Measurements from ENCODE around the gene GUCY2F. TPM values are rescaled to one million over a fixed set of nuclear protein-coding genes. Genes with fewer than 3 reads are reported as not detected.

The GUCY2F gene
- total RNA-seq, 1 donor from 2014 or later, result 0.07 TPM

DNA sequence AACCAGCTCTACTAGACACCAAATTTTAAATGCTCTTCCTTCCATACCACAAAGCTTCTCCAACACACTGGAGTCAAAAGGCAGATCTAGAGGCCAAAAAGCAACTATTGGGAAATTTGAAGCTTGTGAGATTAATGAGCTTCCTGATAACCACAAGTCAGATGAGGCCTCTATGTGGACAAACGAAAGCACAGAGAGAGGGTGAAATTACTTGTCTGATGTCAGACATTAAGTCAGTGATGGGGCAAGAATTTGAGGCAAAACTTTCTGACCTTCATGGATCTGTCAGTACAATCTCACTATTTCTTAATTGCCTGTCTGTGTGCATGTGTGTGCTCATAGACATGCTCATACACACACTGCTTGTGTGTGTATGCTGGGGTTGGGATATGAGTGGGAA lies 103.6 kb downstream of the GUCY2F start:
- H3K9me3 Mint-ChIP-seq, result no peaks in the 10 kb centered on the region
- TF ChIP-seq, protein P1, sequence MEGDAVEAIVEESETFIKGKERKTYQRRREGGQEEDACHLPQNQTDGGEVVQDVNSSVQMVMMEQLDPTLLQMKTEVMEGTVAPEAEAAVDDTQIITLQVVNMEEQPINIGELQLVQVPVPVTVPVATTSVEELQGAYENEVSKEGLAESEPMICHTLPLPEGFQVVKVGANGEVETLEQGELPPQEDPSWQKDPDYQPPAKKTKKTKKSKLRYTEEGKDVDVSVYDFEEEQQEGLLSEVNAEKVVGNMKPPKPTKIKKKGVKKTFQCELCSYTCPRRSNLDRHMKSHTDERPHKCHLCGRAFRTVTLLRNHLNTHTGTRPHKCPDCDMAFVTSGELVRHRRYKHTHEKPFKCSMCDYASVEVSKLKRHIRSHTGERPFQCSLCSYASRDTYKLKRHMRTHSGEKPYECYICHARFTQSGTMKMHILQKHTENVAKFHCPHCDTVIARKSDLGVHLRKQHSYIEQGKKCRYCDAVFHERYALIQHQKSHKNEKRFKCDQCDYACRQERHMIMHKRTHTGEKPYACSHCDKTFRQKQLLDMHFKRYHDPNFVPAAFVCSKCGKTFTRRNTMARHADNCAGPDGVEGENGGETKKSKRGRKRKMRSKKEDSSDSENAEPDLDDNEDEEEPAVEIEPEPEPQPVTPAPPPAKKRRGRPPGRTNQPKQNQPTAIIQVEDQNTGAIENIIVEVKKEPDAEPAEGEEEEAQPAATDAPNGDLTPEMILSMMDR (conservative IDR thresholded peaks at IDR 0.05), result no peak
- H3K27ac Mint-ChIP-seq (ENCODE audit: unreplicated experiment), result no peak overlapping the region
- no peak overlapping the region for H3K4me3 Mint-ChIP-seq
- H3K27me3 Mint-ChIP-seq (ENCODE audit: low read depth), result no peaks in the 10 kb centered on the region
- H3K36me3 Mint-ChIP-seq (ENCODE audit: low read depth), result no peaks in the 10 kb centered on the region
- no peak for DNase-seq (ENCODE audit: low read depth, low spot score)
- H3K4me1 Mint-ChIP-seq, result no peaks in the 10 kb centered on the region

DNA sequence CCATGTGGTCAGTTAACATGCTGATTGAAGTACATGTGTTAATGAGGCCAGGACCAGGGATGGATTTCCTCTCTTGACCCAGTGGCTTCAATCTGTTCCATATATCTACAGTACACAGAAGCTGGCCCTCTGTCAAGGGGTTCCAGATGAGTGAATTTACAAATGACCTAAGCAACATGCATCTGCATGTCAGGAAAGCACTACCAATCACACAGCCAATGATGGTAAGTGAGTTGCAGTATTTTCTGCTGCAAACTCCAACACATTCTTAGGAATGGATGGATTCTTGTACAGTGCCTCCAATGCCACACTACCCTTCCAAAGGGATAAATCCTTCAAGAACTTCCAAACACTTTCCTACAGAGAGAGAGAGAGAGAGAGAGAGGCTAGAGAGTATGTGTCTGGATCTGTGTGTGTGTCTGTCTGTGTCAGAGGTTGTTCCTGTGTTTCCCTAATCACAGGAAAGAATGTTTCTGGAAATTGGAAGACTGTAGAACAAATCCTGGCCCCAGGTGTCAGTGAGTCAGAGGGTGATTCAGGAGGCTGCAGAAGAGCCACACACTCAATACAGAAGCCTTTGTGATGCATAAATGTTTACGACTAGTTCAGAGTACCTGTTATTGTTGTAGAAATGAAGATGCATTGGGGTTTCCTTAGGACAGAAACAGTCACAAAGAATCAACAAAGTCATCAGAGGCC lies 107.5 kb downstream of the GUCY2F start:
- no peaks in the 10 kb centered on the region for H3K27me3 Mint-ChIP-seq (ENCODE audit: low read depth)

GRCh38 chrX:109373468-109373867 lies 108.4 kb downstream of the GUCY2F start:
- Mint-ChIP-seq H3K4me1 (peaks cover 7% of the 10 kb centered on the region), H3K27ac (ENCODE audit: unreplicated experiment) (no peak overlapping the region), H3K9me3 (peaks cover under 1% of the 10 kb centered on the region), H3K27me3 (ENCODE audit: low read depth) (no peaks in the 10 kb centered on the region), H3K4me3 (no peak overlapping the region), H3K36me3 (ENCODE audit: low read depth) (no peaks in the 10 kb centered on the region)
- TF ChIP-seq, protein P1 (conservative IDR thresholded peaks at IDR 0.05), result no peak
- no peak for DNase-seq (ENCODE audit: low read depth, low spot score)

More for the DNA sequence above, 107.5 kb downstream of the GUCY2F start:
- no peaks in the 10 kb centered on the region for H3K9me3 Mint-ChIP-seq
- TF ChIP-seq, protein P1 (conservative IDR thresholded peaks at IDR 0.05), result no peak
- no peak for DNase-seq (ENCODE audit: low read depth, low spot score)
- H3K36me3 Mint-ChIP-seq (ENCODE audit: low read depth), result no peaks in the 10 kb centered on the region
- no peak overlapping the region for H3K27ac Mint-ChIP-seq (ENCODE audit: unreplicated experiment)
- H3K4me3 Mint-ChIP-seq, result no peak overlapping the region
- peaks cover 7% of the 10 kb centered on the region for H3K4me1 Mint-ChIP-seq

DNA sequence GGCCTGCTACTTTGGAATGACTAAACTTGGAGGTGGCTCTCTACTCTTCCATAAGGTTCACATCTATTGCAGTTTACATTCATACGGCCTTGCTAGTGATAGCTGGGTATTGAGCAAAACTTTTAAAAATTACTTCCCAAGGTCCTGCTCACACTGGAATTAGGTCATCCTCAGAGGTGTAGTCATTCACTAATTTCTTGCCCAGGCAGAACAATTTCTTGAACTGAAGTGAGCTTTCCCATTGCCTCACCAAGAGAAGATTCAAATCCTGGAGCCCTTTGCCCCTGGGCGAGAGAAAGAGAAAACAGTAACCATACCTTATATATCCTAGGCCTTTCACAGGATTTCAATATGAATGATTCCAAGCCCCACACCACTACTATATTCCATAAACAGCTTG lies 109.2 kb downstream of the GUCY2F start:
- Mint-ChIP-seq H3K4me1 (peaks cover 7% of the 10 kb centered on the region), H3K27ac (ENCODE audit: unreplicated experiment) (no peak overlapping the region), H3K36me3 (ENCODE audit: low read depth) (no peaks in the 10 kb centered on the region), H3K4me3 (no peak overlapping the region), H3K9me3 (peaks cover 5% of the 10 kb centered on the region), H3K27me3 (ENCODE audit: low read depth) (no peaks in the 10 kb centered on the region)
- no peak for DNase-seq (ENCODE audit: low read depth, low spot score)
- TF ChIP-seq, protein P1 (conservative IDR thresholded peaks at IDR 0.05), result no peak

- peaks cover 7% of the 10 kb centered on the region for H3K4me1 Mint-ChIP-seq
- no peaks in the 10 kb centered on the region for H3K36me3 Mint-ChIP-seq (ENCODE audit: low read depth)
- TF ChIP-seq, protein P1 (conservative IDR thresholded peaks at IDR 0.05), result no peak
- H3K4me3 Mint-ChIP-seq, result no peak overlapping the region
- DNase-seq (ENCODE audit: low read depth, low spot score), result no peak
- no peaks in the 10 kb centered on the region for H3K27me3 Mint-ChIP-seq (ENCODE audit: low read depth)
- no peak overlapping the region for H3K27ac Mint-ChIP-seq (ENCODE audit: unreplicated experiment)
- H3K9me3 Mint-ChIP-seq, result peaks cover 5% of the 10 kb centered on the region
These were observed 109.6 kb downstream of the GUCY2F start for GRCh38 chrX:109372291-109372690.

All from neural crest cell (in vitro differentiated cells).